ENCODE results near the gene SLC6A17. TPM values are rescaled to one million over a fixed set of nuclear protein-coding genes. Genes with fewer than 3 reads are reported as not detected.

Gene SLC6A17
- total and polyA plus RNA-seq, 7 donors: under 0.01 to 0.83 (median 0.36) TPM; not detected in 2

DNA sequence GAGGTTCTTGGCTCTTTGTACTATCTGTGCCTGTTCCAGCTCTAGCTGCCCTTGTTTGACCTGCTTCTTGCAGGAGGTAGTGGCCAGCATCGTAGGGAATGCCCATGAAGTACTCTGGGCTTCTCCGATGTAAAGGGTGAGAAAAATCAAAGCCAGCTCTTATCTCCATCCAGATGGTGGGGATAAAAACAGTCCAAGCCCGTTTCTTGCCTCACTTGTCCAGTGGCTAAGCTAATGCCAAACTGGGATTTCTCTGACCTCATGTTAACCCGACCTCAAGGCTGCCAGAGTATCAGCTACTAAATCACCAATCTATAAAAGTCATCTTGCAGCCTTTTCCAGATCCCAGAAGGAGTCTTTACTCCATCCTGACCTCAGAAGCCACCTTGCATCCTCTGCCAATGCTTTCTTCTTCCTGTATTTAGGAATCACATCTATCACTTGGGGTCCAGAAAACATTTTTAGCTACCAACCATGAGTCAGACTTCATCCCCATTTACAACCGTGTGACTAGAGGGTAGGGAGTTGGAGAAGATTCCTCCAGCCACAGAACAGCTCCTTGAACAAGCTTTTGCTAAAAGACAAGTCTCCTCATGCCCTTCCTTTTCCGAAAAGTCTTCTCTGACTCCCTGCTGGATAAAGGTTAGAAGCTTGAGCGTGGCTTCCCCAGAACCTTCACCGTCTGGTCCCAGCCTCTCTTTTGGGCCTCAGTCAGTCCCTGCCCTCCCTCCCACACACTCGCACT lies 95.8 kb downstream of the SLC6A17 start:
- WGBS, 2 donors: 74 to 82% methylated on average over 9 of the region's 9 CpGs
- no peak for TF ChIP-seq CTCF (IDR thresholded peaks at IDR 0.05)
- no peak for TF ChIP-seq EP300 (IDR thresholded peaks at IDR 0.05)
- no peak for TF ChIP-seq POLR2AphosphoS5 (IDR thresholded peaks at IDR 0.05)
- TF ChIP-seq POLR2A (IDR thresholded peaks at IDR 0.05): no peak
- Histone ChIP-seq H3K9me3 (no peaks in the 10 kb centered on the region), H3K4me3 (no peak overlapping the region), H3K4me1 (peaks cover 0 to 11% (median 5%) of the 10 kb centered on the region in 4 donors), H3K27ac (no peak overlapping the region), H3K36me3 (no peaks in the 10 kb centered on the region), H3K27me3 (no peaks in the 10 kb centered on the region)
- no peak for DNase-seq
- intact Hi-C loops (cut with DNase I): no loop called here

DNA sequence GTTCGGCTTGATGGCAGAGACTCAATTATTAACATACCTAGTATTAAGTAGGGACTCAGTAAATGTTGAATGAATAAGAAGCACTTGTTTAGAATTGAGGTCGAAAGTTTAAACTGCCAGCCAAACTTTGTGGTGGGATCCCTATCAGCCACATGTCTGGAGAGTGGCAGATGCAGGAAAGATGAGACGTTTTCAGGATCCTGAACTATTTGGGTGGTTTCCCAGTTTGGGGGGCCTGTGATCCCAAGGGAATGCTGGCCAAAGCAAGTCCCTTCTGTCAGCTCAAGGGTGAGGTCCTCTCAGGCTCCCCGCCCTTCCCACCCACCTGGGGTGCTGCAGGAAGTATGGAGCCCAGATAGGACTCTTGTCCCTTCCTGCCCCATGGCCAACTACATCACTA lies 98.5 kb downstream of the SLC6A17 start:
- WGBS, 2 donors: 82 to 88% methylated on average over 4 of the region's 4 CpGs
- intact Hi-C loops (cut with DNase I): no loop called here
- Histone ChIP-seq H3K27ac (no peak overlapping the region), H3K27me3 (no peaks in the 10 kb centered on the region), H3K4me3 (no peak overlapping the region), H3K4me1 (peaks cover 0 to 11% (median 1%) of the 10 kb centered on the region in 4 donors), H3K9me3 (no peaks in the 10 kb centered on the region), H3K36me3 (no peaks in the 10 kb centered on the region)
- peak; percentile 36 for DNase-seq
- TF ChIP-seq POLR2AphosphoS5 (IDR thresholded peaks at IDR 0.05): no peak
- TF ChIP-seq CTCF (IDR thresholded peaks at IDR 0.05): no peak
- no peak for TF ChIP-seq EP300 (IDR thresholded peaks at IDR 0.05)
- no peak for TF ChIP-seq POLR2A (IDR thresholded peaks at IDR 0.05)

- H3K27me3 ChIP-seq: no peaks in the 10 kb centered on the region
- H3K9me3 ChIP-seq: no peaks in the 10 kb centered on the region
- TF ChIP-seq CTCF (IDR thresholded peaks at IDR 0.05): no peak
- no peak for TF ChIP-seq EP300 (IDR thresholded peaks at IDR 0.05)
- no peak for TF ChIP-seq POLR2AphosphoS5 (IDR thresholded peaks at IDR 0.05)
- TF ChIP-seq POLR2A (IDR thresholded peaks at IDR 0.05): no peak
- H3K4me3 ChIP-seq: no peak overlapping the region
- no peak overlapping the region for H3K27ac ChIP-seq
- peak; percentile 25 for DNase-seq
- 87 to 93% methylated on average over 4 of the region's 4 CpGs for WGBS, 2 donors
- intact Hi-C loops (cut with DNase I): no loop called here
- H3K36me3 ChIP-seq: no peaks in the 10 kb centered on the region
- peaks cover 0 to 11% (median 0%) of the 10 kb centered on the region in 4 donors for H3K4me1 ChIP-seq
Observed at GRCh38 chr1:110249256-110249655, 99.0 kb downstream of the SLC6A17 start.

DNA sequence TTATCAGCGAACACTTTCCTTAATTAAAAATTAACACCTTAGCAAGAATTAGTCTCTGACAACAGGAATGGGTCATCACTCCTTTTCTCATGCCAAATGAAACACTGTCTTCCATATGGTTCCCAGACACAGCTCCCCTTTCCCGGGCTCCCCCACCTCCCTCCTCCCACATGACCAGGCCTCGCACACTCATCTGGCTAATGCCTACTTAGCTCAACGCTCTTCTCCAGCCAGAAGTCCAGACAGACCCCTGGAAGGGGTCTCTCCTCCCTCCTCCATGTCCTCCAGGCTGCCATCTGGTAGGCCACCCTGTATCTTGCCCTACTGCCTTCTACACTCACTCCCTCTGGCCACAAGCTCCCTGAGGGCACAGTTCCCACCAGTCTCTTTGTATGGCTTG lies 99.7 kb downstream of the SLC6A17 start:
- Histone ChIP-seq H3K4me1 (peaks cover 0 to 11% (median 0%) of the 10 kb centered on the region in 4 donors), H3K4me3 (no peak overlapping the region), H3K27me3 (no peaks in the 10 kb centered on the region), H3K9me3 (no peaks in the 10 kb centered on the region), H3K27ac (no peak overlapping the region), H3K36me3 (no peaks in the 10 kb centered on the region)
- peak; percentile 43 for DNase-seq
- WGBS, 2 donors: 77 to 95% methylated on average over 4 of the region's 4 CpGs
- intact Hi-C loops (cut with DNase I): no loop called here
- TF ChIP-seq EP300 (IDR thresholded peaks at IDR 0.05): no peak
- TF ChIP-seq POLR2A (IDR thresholded peaks at IDR 0.05): no peak
- TF ChIP-seq POLR2AphosphoS5 (IDR thresholded peaks at IDR 0.05): no peak
- no peak for TF ChIP-seq CTCF (IDR thresholded peaks at IDR 0.05)
